Raji (cell line): Measurements from ENCODE around the gene FCHSD2.

Source experiments
- POLR2A ChIP-seq: IDR thresholded peaks from 2 replicates; pipeline ENCODE4 v1.6.1; 2011; ENCODE audit warnings: low read depth, low read length, control low read depth; ENCODE audit not compliant: insufficient read depth

The FCHSD2 gene

GRCh38 chr11:72793425-72794367, 348.4 kb downstream of the FCHSD2 start, which contains the start of gene STARD10:
TSS of gene STARD10 (minus strand) at chr11:72794047. CDS start at chr11:72781181, 12,866 bp downstream.
- TF ChIP-seq POLR2A: peak; percentile 71

DNA sequence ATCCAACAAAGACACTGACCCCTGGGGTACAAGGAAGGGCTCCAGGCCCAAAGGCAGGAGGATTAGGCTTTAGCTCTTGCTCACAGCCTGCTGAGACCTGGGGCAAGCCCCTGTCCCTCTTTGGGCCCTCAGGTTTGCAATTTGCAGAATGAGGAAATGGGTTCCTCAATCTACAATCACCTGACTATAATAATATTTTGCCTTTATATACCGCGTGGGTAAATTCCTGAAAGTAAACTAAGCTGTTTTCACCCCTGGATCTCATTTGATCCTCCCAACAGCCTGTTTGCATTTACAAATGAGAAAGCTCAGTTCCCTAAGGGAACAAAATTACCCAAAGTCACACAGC, 349.1 kb downstream of the FCHSD2 start:
- no peak for TF ChIP-seq POLR2A

- no peak for TF ChIP-seq POLR2A
These were observed 349.6 kb downstream of the FCHSD2 start for GRCh38 chr11:72792437-72793021.

GRCh38 chr11:72789493-72790131, 352.5 kb downstream of the FCHSD2 start:
- no peak for TF ChIP-seq POLR2A

GRCh38 chr11:72788241-72788640, 353.9 kb downstream of the FCHSD2 start:
- no peak for TF ChIP-seq POLR2A

GRCh38 chr11:72787216-72788104, 354.7 kb downstream of the FCHSD2 start:
- TF ChIP-seq POLR2A: no peak
